ENCODE results near the gene ZNF70.

ZNF70 gene

GRCh38 chr22:23750714-23751440 is at the start of gene ZNF70:
ZNF70 (minus strand) TSS chr22:23751112; CDS start chr22:23745140, 5,972 bp downstream.
- peak; percentile 85 for DNase-seq

GRCh38 chr22:23796461-23796860 is 45.5 kb upstream of the ZNF70 start:
- DNase-seq = no peak

- no peak for DNase-seq
Observed at GRCh38 chr22:23793326-23793725, 42.4 kb upstream of the ZNF70 start.

- no peak for DNase-seq
Observed at GRCh38 chr22:23791738-23792645, 41.1 kb upstream of the ZNF70 start.

DNA sequence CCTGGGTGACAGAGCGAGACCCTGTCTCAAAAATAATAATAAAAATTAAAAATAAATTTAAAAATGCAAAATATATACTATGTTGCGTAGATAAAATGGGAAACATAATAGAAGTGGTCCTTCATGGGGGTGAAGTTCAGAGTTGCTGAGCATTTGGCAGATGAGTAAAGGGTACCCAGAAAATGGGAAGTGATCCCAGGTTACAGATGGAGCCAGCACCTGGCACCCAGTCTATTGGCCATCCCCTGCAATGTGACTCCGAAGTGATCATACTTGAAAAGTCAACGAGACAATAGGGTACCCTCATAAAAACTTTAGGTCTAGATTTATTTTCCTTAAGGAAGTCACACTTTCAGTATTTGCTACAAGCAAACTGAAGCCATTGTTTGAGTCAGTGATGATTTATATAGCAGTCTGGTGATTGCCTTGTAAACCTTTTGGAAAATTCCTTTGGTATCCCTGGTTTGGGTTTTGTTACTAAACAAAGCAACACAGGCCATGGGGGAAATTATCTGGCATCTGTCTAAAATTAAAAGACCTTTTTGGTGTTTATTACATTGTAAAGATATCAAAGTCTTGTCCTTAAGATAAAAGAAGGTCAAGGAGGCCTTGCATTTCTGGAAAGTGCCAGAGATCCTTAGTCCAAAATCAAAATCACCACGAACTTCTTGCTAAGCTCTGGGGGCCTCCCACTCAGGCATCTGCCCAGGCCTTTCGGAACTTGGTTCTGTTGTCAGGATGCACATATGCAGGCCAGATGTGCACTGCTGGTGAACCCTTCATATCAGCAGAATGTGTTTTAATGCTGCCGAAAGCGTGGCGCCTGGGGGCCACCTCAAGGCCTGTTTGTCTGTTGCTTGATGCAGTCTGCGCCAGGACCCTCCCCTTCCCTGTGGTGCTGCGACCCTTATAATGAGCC is 40.2 kb upstream of the ZNF70 start:
- DNase-seq = no peak

GRCh38 chr22:23789638-23790037 is 38.7 kb upstream of the ZNF70 start:
- DNase-seq = no peak

DNA sequence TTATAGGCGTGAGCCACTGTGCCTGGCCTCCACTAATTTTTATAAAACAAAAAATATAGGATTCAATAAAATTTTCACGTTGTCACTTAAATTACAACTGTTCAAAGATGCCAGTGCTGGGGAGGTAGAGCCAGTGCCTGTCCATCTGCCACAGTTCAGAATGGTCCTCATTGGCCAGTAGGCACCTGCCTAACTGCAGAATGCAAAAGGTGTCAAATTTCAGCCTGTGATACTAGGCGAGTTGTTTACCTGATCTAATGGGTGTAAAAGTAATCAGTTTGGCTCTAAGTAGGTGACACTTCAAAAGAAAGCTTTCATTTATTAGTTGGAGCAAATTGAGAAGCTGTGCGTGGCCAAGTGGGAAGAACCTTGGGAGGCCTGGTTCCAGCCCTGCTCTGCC is 38.2 kb upstream of the ZNF70 start:
- DNase-seq = no peak

DNA sequence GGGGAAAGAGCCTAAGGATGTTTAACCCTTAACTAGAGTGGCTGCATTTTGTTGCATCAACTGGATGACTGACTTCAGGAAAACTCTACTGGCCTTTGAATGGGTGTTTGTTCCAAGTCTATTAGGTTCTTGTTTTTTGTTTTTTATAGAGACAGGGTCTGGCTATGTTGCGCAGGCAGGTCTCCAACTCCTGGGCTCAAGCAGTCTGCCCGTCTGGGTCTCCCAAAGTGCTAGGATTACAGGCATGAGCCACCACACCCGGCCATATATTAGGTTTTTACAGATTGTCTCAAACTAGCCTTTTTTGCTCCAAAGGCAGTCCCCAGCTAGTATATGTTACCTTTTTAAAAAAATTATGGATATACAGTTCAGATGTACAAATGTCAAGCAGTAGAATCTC is 37.0 kb upstream of the ZNF70 start:
- no peak for DNase-seq

GRCh38 chr22:23787600-23787896 is 36.6 kb upstream of the ZNF70 start:
- no peak for DNase-seq

DNA sequence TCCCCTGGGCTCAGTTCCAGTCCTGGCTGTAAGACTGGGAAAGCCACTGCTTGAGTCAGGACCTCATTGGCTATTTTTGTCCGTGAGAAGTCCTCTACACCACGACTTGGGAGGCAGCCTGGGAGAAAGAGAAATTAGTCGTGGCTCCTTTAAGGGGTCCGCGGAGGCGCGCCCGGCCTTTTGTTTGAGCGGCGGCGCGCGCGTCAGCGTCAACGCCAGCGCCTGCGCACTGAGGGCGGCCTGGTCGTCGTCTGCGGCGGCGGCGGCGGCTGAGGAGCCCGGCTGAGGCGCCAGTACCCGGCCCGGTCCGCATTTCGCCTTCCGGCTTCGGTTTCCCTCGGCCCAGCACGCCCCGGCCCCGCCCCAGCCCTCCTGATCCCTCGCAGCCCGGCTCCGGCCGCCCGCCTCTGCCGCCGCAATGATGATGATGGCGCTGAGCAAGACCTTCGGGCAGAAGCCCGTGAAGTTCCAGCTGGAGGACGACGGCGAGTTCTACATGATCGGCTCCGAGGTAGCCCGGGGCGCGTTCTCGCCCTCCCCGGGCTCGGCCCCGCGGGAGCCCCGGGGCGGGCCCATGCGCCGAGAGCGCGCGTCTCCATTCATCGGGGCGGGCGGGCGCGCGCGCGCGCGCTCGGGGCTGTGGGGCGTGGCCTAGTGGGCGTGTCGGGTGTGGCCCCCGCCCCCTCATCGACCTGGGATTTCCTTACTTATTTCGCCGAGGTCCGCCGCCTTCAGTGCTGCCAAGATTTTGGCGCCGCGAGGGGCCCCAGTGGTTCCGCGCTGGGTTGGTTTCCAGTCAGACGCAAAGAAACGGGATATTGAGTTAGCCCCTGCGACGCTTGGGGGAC is 36.1 kb upstream of the ZNF70 start, which contains the start of gene SMARCB1:
SMARCB1 (plus strand) TSS at position 215 of the 848 bp plus-strand sequence; CDS start at position 419, 204 bp downstream.
- DNase-seq = peak; percentile 84

DNA sequence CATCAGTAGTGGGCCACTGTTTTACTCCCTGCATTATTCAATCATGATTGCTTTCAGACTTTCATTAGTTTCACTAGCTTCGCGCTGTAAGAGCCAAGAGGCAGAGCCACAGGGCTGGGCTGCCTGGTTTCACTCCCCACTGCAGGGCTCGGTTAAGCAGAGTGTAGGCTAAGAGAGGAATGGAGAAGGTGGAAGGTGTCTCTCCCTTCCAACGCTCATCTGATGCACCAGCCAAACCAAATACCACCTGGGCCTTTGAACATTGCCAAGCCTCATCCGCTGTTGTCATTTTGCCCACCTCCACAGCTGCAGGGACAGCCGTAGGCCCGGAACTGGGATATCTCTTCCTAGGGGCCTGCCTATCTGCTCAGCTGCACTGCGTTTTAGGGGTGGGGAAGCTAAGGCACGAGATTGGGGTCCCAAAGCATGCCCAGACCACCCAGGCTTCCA is 35.4 kb upstream of the ZNF70 start:
- no peak for DNase-seq

DNA sequence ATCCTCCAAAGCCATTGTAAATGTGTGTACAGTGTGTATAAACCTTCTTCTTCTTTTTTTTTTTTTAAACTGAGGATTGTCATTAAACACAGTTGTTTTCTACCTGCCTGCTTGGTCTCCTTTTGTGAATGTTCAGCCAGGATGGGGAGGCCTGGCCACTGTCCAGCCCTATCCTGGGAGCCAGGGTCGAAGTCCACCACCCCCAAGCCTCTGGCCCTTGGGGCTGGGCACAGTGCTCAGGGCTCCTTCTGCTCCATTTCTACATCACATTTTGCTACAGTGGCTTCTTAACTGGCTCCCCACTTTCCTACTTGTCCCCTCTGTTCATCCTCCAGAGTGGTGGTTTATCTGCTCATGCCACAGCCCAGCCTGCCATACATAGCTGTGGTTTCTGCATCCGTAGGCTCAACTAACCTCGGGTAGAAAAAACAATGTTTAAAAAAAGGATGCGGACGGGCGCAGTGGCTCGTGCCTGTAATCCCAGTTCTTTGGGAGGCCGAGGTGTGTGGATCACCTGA is 33.4 kb upstream of the ZNF70 start:
- no peak for DNase-seq

- DNase-seq = no peak
Observed at GRCh38 chr22:23783265-23784150, 32.6 kb upstream of the ZNF70 start.

GRCh38 chr22:23782703-23783102 is 31.8 kb upstream of the ZNF70 start:
- no peak for DNase-seq

DNA sequence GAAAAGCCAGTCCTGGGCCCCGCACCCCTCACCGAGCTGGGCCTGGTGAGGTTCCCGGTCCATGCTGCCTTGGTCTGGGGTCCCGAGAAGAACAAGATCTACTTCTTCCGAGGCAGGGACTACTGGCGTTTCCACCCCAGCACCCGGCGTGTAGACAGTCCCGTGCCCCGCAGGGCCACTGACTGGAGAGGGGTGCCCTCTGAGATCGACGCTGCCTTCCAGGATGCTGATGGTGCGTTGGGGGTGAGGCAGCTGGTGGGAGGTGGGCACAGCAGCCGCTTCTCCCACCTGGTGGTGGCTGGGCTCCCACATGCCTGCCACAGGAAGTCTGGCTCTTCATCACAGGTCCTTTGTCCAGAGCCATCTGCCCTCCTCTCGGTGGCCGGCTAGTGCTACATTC is 31.3 kb upstream of the ZNF70 start:
- no peak for DNase-seq

GRCh38 chr22:23781511-23782183 is 30.7 kb upstream of the ZNF70 start:
- no peak for DNase-seq

DNA sequence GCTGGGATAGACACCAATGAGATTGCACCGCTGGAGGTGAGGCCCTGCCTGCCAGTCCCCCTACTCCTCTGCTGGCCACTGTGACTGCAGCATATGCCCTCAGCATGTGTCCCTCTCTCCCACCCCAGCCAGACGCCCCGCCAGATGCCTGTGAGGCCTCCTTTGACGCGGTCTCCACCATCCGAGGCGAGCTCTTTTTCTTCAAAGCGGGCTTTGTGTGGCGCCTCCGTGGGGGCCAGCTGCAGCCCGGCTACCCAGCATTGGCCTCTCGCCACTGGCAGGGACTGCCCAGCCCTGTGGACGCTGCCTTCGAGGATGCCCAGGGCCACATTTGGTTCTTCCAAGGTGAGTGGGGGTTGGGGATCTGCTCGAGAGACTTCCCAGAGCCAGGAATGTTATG is 30.2 kb upstream of the ZNF70 start:
- DNase-seq = no peak

DNA sequence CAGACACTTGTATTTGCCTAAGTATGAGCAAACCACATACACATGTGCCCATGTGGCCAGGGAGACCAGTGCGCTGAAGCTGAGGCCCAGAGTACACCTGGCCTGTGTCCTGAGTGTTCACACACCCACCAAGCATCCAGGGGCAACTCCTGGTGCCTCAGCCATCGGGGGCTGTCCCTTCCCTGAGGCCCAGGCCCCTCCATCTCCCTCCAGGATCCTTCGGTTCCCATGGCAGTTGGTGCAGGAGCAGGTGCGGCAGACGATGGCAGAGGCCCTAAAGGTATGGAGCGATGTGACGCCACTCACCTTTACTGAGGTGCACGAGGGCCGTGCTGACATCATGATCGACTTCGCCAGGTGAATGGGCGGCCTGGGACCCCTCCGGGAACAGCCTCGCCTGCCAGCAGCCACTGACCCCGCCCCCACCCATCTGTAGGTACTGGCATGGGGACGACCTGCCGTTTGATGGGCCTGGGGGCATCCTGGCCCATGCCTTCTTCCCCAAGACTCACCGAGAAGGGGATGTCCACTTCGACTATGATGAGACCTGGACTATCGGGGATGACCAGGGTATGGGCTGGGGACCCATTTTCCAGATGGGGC is 29.3 kb upstream of the ZNF70 start:
- no peak for DNase-seq

DNA sequence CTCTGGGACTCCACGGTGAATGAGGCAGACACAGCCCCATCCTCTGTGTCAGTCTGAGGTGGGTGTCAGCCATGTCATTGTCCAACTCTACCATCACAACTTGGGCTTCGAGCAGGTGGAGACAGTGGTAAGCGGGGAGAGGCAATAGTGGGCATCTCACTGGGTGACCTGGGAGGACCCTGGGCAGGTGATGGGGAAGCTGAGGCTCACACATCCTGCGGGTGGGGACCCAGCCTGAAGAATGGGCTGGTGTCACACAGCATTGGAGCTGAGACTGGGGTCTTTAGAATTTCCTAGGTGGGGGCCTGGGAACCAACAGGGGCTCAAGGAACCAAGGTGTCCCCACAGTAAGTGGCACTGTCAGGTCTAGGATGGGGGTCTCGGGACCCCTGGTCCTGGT is 28.8 kb upstream of the ZNF70 start:
- no peak for DNase-seq

GRCh38 chr22:23779083-23779482 is 28.2 kb upstream of the ZNF70 start:
- no peak for DNase-seq
